ENCODE results near the gene SLX9. TPM values are rescaled to one million over a fixed set of nuclear protein-coding genes. Genes with fewer than 3 reads are reported as not detected.
A peak's percentile ranks its signal among the peaks of the same experiment; 100 is the strongest.

The SLX9 gene
- total and polyA plus RNA-seq, 12 donors = 11.1 to 45.3 (median 23.7) TPM

DNA sequence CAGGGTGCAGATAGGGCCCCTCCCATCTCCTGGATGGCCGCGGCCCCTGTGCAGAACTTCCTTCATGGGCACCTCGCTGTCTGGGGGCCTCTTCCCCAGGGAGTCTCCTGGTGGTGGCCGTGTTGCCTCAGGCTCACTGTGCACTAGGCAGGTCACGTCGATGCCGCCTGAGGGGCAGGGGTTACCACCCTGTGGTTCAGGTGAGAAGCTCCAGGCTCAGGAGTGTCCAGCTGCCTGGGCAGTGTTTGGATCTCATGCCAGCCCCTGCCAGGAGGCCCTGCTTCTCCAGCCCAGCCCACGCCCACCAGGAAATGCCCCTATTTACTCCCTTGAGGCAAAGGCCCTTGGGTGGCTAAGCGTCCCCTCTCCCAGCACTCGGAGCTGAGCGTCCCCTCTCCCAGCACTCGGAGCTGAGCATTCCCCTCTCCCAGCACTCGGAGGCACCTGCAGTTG, 21.2 kb upstream of the SLX9 start:
- TF ChIP-seq POLR2A (IDR thresholded peaks at IDR 0.05) (no peak), CTCF (IDR thresholded peaks at IDR 0.05) (no peak)
- H3K9me3 ChIP-seq (replicated peaks in 1 of 3) = no peaks in the 10 kb centered on the region
- intact Hi-C loops (cut with DNase I) = no loop called here
- H3K27ac ChIP-seq = no peak overlapping the region
- H3K36me3 ChIP-seq (replicated peaks in 1 of 2) = no peaks in the 10 kb centered on the region
- peaks cover 0 to 8% of the 10 kb centered on the region in 2 donors for H3K4me1 ChIP-seq (replicated peaks in 1 of 2)
- H3K27me3 ChIP-seq = peaks cover 19% of the 10 kb centered on the region
- H3K4me3 ChIP-seq = no peak overlapping the region
- WGBS, 4 donors = 12 to 71% (median 44%) methylated on average over 5 to 13 of the region's 13 CpGs
- no peak for DNase-seq

DNA sequence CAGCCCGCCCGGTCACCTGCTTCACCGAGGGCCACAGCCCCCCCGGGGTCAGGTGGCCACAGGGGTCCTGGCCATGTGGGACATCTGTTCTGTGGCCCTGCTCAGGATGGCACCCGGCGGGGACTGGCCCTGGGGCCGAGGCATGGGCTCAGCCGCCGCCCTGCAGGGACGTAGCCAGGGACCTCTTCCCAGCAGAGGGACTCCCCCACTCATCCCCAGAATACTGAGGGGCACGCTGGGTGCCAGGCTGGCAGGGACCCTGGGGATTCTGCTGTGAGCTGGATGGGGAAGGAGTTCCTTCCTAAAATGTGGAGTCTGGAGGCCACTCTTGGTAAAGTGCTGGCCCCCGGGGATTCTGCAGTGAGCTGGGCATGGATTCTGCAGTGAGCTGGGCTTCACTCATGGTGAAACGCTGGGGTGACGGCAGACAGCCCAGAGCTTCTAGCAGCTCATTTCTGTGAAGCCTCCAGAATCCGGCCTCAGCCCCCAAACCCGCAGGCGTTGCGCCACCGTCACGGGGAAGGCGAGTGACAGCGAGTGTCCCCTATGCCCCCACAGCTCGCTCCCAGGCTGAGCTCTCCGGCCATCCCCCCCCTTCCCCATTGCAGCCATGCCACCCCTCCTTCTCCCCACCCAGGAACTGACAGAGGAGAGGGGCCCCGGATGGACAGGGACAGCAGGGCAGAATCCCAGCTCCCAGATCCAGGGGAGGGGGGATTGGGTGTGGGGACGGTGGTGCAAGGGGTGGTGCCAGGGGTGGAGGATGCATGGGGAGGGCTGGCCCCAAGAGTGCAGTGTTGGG, 20.5 kb upstream of the SLX9 start:
- Histone ChIP-seq H3K4me3 (peak overlapping the region in 1 of 4 donors; percentile 40), H3K9me3 (replicated peaks in 1 of 3) (no peaks in the 10 kb centered on the region), H3K36me3 (replicated peaks in 1 of 2) (no peaks in the 10 kb centered on the region), H3K27me3 (peaks cover 19% of the 10 kb centered on the region), H3K4me1 (replicated peaks in 1 of 2) (peaks cover 0 to 4% of the 10 kb centered on the region in 2 donors), H3K27ac (no peak overlapping the region)
- DNase-seq = no peak
- intact Hi-C loops (cut with DNase I) = no loop called here
- TF ChIP-seq CTCF (IDR thresholded peaks at IDR 0.05) (no peak), POLR2A (IDR thresholded peaks at IDR 0.05) (no peak)
- 31 to 47% (median 37%) methylated on average over 5 to 22 of the region's 26 CpGs for WGBS, 4 donors

- no peaks in the 10 kb centered on the region for H3K36me3 ChIP-seq (replicated peaks in 1 of 2)
- 50 to 73% (median 53%) methylated on average over 6 to 28 of the region's 28 CpGs for WGBS, 4 donors
- DNase-seq = no peak
- H3K9me3 ChIP-seq (replicated peaks in 1 of 3) = no peaks in the 10 kb centered on the region
- peaks cover 0 to 7% of the 10 kb centered on the region in 2 donors for H3K4me1 ChIP-seq (replicated peaks in 1 of 2)
- H3K4me3 ChIP-seq = peak overlapping the region in 1 of 4 donors; percentile 40
- TF ChIP-seq CTCF (IDR thresholded peaks at IDR 0.05) = no peak
- TF ChIP-seq POLR2A (IDR thresholded peaks at IDR 0.05) = no peak
- H3K27me3 ChIP-seq = peaks cover 19% of the 10 kb centered on the region
- intact Hi-C loops (cut with DNase I) = no loop called here
- H3K27ac ChIP-seq = peak overlapping the region in 2 of 5 donors; percentile 38 to 63
These were observed 19.7 kb upstream of the SLX9 start for GRCh38 chr21:44919913-44920693.
